ENCODE results near the gene MICOS13.

Gene MICOS13

GRCh38 chr19:5678071-5678718 is 2.1 kb downstream of the MICOS13 start:
- TF ChIP-seq CTCF (IDR thresholded peaks at IDR 0.05): no peak
- H3K27ac ChIP-seq: no peak overlapping the region
- no peak for DNase-seq (ENCODE audit: low spot score)
- no peak overlapping the region for H3K4me3 ChIP-seq

GRCh38 chr19:5677580-5677979 is 2.7 kb downstream of the MICOS13 start:
- TF ChIP-seq CTCF (IDR thresholded peaks at IDR 0.05): no peak

GRCh38 chr19:5677136-5677535 is 3.2 kb downstream of the MICOS13 start:
- TF ChIP-seq CTCF (IDR thresholded peaks at IDR 0.05): no peak
- H3K27ac ChIP-seq: no peak overlapping the region
- H3K4me3 ChIP-seq: no peak overlapping the region
- DNase-seq (ENCODE audit: low spot score): no peak

More at GRCh38 chr19:5677580-5677979, 2.7 kb downstream of the MICOS13 start:
- Histone ChIP-seq H3K4me3 (no peak overlapping the region), H3K27ac (no peak overlapping the region)
- no peak for DNase-seq (ENCODE audit: low spot score)

GRCh38 chr19:5676772-5677105 is 3.6 kb downstream of the MICOS13 start:
- TF ChIP-seq CTCF (IDR thresholded peaks at IDR 0.05): no peak
- DNase-seq (ENCODE audit: low spot score): no peak
- Histone ChIP-seq H3K4me3 (no peak overlapping the region), H3K27ac (no peak overlapping the region)

- DNase-seq (ENCODE audit: low spot score): no peak
- Histone ChIP-seq H3K27ac (no peak overlapping the region), H3K4me3 (no peak overlapping the region)
- no peak for TF ChIP-seq CTCF (IDR thresholded peaks at IDR 0.05)
Measured at GRCh38 chr19:5676105-5676771, 4.1 kb downstream of the MICOS13 start.

GRCh38 chr19:5674714-5675113 is 5.6 kb downstream of the MICOS13 start:
- DNase-seq (ENCODE audit: low spot score): no peak
- Histone ChIP-seq H3K27ac (no peak overlapping the region), H3K4me3 (no peak overlapping the region)
- TF ChIP-seq CTCF (IDR thresholded peaks at IDR 0.05): no peak

GRCh38 chr19:5673752-5674151 is 6.6 kb downstream of the MICOS13 start:
- DNase-seq (ENCODE audit: low spot score): no peak
- no peak overlapping the region for H3K27ac ChIP-seq
- H3K4me3 ChIP-seq: no peak overlapping the region
- no peak for TF ChIP-seq CTCF (IDR thresholded peaks at IDR 0.05)
